Measurements from ENCODE around the gene SEC14L2.

The SEC14L2 gene

DNA sequence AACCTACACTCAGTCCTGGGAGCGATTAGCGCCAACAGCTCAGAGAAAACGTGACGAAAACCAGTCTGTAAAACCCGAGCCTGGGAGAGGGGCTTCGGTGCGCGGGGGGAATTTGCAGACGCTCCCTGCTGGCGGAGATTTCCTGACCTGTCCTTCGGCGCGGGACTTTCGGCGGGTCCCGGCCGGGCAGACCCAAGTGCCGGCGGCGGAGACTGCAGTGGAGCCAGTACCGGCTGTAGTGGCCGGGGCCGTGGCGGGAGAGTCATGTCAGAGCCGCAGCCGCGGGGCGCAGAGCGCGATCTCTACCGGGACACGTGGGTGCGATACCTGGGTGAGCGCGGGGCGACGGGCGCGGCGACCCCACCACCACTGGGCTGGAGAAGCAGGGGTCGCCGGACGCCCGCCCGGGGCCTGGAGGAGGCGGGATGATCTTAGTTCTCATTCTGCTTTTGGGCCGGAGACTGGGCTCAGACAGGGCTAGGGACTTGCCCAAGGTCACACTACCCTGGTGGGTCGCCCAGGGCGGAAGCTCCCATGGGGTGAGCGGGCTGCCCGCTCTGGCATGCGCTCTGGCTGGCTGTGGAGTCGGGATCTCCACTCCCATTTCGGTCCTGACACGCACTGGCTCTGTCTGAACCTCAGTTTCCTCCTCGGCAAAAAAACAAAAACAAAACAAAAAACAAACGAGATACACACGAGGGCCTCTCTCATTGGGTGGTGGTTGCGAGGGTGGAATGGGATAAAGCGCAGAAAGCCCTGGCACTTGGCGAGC, 29.0 kb downstream of the SEC14L2 start, which contains the start of gene MTFP1:
Gene MTFP1 (plus strand): TSS at position 153 of the 772 bp plus-strand sequence. CDS start 112 bp downstream, at position 265.
- no peaks in the 10 kb centered on the region; the same call in 1 of the 2 replicates for H3K36me3 ChIP-seq (ENCODE audit: low read length)
- H3K4me2 ChIP-seq (ENCODE audit: low read depth, low read length, poor library complexity, severe bottlenecking) = peak within 1 kb of the TSS; percentile 97
- H2AFZ ChIP-seq (ENCODE audit: low read depth, low read length, severe bottlenecking) = peak within 1 kb of the TSS; percentile 98
- no peaks in the 10 kb centered on the region for H3K9me3 ChIP-seq (ENCODE audit: insufficient read depth, low read length)
- peak within 1 kb of the TSS; percentile 79 for H3K4me3 ChIP-seq (ENCODE audit: insufficient read depth, low read length, poor library complexity, severe bottlenecking)
- H3K79me2 ChIP-seq (ENCODE audit: insufficient read depth, low read length) = peaks cover 5% of the 10 kb centered on the region; the same call in 1 of the 2 replicates
- TF ChIP-seq, protein P1, sequence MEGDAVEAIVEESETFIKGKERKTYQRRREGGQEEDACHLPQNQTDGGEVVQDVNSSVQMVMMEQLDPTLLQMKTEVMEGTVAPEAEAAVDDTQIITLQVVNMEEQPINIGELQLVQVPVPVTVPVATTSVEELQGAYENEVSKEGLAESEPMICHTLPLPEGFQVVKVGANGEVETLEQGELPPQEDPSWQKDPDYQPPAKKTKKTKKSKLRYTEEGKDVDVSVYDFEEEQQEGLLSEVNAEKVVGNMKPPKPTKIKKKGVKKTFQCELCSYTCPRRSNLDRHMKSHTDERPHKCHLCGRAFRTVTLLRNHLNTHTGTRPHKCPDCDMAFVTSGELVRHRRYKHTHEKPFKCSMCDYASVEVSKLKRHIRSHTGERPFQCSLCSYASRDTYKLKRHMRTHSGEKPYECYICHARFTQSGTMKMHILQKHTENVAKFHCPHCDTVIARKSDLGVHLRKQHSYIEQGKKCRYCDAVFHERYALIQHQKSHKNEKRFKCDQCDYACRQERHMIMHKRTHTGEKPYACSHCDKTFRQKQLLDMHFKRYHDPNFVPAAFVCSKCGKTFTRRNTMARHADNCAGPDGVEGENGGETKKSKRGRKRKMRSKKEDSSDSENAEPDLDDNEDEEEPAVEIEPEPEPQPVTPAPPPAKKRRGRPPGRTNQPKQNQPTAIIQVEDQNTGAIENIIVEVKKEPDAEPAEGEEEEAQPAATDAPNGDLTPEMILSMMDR (IDR thresholded peaks at IDR 0.05; ENCODE audit: insufficient read depth, low read length, poor library complexity, severe bottlenecking) = no peak
- TF ChIP-seq EZH2phosphoT487 (conservative IDR thresholded peaks at IDR 0.05; ENCODE audit: low read length) = no peak
- H3K9ac ChIP-seq (ENCODE audit: low read length) = peak within 1 kb of the TSS; percentile 75
- peak within 1 kb of the TSS; percentile 70 for H3K27ac ChIP-seq (ENCODE audit: low read depth, low read length)
- H3F3A ChIP-seq (ENCODE audit: insufficient read depth) = peaks cover 14% of the 10 kb centered on the region
- H4K20me1 ChIP-seq (ENCODE audit: low read depth, low read length) = no peaks in the 10 kb centered on the region
- H3K27me3 ChIP-seq (ENCODE audit: low read length) = no peaks in the 10 kb centered on the region
- no peaks in the 10 kb centered on the region for H3K9me2 ChIP-seq (replicated peaks; ENCODE audit: insufficient read depth, low read length)

DNA sequence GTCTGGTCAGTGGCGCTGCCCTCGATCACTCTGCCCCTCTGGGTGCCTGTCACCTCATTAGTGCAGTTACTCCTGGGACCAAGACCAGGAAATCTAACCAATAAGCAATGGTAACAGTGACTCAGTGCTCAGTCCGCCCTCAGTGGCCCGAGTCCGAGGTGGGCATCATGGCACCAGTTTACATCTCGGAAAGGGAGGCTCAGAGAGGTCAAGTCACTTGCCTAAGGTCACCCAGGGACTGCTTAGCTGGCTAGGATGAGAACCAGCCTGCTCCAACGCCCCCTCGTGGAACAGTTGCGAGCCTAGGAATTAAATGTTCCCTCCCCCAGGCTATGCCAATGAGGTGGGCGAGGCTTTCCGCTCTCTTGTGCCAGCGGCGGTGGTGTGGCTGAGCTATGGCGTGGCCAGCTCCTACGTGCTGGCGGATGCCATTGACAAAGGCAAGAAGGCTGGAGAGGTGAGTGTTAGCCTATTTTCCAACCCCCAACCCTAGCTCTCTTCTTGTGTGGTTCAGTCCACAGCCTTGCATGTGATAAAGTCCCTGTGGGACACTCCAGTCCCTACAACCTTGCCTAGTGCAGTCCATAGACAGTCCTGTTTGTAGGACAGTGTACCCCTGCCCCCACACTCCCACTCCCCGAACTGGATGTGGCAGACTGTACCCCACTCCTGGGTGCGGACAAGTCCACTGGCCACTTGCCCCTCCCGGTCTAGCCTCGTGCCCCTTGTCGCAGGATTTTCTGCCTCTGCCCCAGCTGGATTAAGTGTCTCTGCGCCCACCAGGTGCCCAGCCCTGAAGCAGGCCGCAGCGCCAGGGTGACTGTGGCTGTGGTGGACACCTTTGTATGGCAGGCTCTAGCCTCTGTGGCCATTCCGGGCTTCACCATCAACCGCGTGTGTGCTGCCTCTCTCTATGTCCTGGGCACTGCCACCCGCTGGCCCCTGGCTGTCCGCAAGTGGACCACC, 29.9 kb downstream of the SEC14L2 start:
- peak overlapping the region; percentile 70 for H3K27ac ChIP-seq (ENCODE audit: low read depth, low read length)
- no peaks in the 10 kb centered on the region for H4K20me1 ChIP-seq (ENCODE audit: low read depth, low read length)
- H3K79me2 ChIP-seq (ENCODE audit: insufficient read depth, low read length) = peaks cover 5% of the 10 kb centered on the region; the same call in 1 of the 2 replicates
- H3K4me2 ChIP-seq (ENCODE audit: low read depth, low read length, poor library complexity, severe bottlenecking) = peak overlapping the region; percentile 97
- peak overlapping the region; percentile 79 for H3K4me3 ChIP-seq (ENCODE audit: insufficient read depth, low read length, poor library complexity, severe bottlenecking)
- no peaks in the 10 kb centered on the region for H3K27me3 ChIP-seq (ENCODE audit: low read length)
- TF ChIP-seq, protein P1 (IDR thresholded peaks at IDR 0.05; ENCODE audit: insufficient read depth, low read length, poor library complexity, severe bottlenecking) = peak; percentile 35
- no peak for TF ChIP-seq EZH2phosphoT487 (conservative IDR thresholded peaks at IDR 0.05; ENCODE audit: low read length)
- no peaks in the 10 kb centered on the region for H3K9me3 ChIP-seq (ENCODE audit: insufficient read depth, low read length)
- H3F3A ChIP-seq (ENCODE audit: insufficient read depth) = peaks cover 14% of the 10 kb centered on the region; the same call in 1 of the 2 replicates
- H3K9me2 ChIP-seq (replicated peaks; ENCODE audit: insufficient read depth, low read length) = no peaks in the 10 kb centered on the region
- H2AFZ ChIP-seq (ENCODE audit: low read depth, low read length, severe bottlenecking) = no peak overlapping the region
- H3K9ac ChIP-seq (ENCODE audit: low read length) = peak overlapping the region; percentile 75
- H3K36me3 ChIP-seq (ENCODE audit: low read length) = no peaks in the 10 kb centered on the region

DNA sequence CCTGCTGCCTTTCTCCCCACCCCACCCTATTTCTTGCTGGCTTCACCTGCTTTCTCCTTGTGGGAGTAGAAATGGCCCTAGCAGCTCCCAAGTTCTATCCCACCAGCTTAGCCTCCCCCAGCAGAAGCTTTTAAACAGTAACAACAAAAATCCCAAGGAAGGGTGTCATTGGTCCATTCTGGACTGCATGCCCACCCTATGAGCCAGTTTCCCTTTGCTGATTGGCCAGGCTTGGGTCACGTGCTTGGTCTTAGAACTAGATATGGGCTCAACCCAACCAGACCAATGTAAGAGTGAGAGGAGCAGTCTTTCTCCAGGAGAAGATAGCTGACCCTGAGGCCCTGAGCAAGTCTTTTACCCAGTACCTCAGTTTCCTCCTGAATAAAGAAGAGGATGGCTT, 31.1 kb downstream of the SEC14L2 start:
- Histone ChIP-seq H3K9me3 (ENCODE audit: insufficient read depth, low read length) (no peaks in the 10 kb centered on the region), H3K9me2 (replicated peaks; ENCODE audit: insufficient read depth, low read length) (no peaks in the 10 kb centered on the region), H2AFZ (ENCODE audit: low read depth, low read length, severe bottlenecking) (no peak overlapping the region), H3K27ac (ENCODE audit: low read depth, low read length) (no peak overlapping the region), H3F3A (ENCODE audit: insufficient read depth) (peaks cover 14% of the 10 kb centered on the region; the same call in 1 of the 2 replicates), H3K9ac (ENCODE audit: low read length) (no peak overlapping the region), H3K4me3 (ENCODE audit: insufficient read depth, low read length, poor library complexity, severe bottlenecking) (no peak overlapping the region), H3K27me3 (ENCODE audit: low read length) (no peaks in the 10 kb centered on the region), H4K20me1 (ENCODE audit: low read depth, low read length) (no peaks in the 10 kb centered on the region), H3K79me2 (ENCODE audit: insufficient read depth, low read length) (peaks cover 3% of the 10 kb centered on the region; the same call in 1 of the 2 replicates), H3K36me3 (ENCODE audit: low read length) (no peaks in the 10 kb centered on the region), H3K4me2 (ENCODE audit: low read depth, low read length, poor library complexity, severe bottlenecking) (no peak overlapping the region)
- TF ChIP-seq, protein P1 (IDR thresholded peaks at IDR 0.05; ENCODE audit: insufficient read depth, low read length, poor library complexity, severe bottlenecking) = no peak
- TF ChIP-seq EZH2phosphoT487 (conservative IDR thresholded peaks at IDR 0.05; ENCODE audit: low read length) = no peak
